HG02884 (cell line): ENCODE measurements around the gene PSMC5.
"Not testable (repeated sequence)": the region's sequence is repeated elsewhere in the genome, so short reads cannot be mapped to it uniquely, and the experiment has no call there.

ENCODE experiments used
- ATAC-seq: cut with Tn5 transposase; IDR thresholded peaks from one replicate; pipeline ENCODE4 v1.9.1; 2021; ENCODE audit warnings: mild to moderate bottlenecking, moderate library complexity; ENCODE audit not compliant: unreplicated experiment

The PSMC5 gene

DNA sequence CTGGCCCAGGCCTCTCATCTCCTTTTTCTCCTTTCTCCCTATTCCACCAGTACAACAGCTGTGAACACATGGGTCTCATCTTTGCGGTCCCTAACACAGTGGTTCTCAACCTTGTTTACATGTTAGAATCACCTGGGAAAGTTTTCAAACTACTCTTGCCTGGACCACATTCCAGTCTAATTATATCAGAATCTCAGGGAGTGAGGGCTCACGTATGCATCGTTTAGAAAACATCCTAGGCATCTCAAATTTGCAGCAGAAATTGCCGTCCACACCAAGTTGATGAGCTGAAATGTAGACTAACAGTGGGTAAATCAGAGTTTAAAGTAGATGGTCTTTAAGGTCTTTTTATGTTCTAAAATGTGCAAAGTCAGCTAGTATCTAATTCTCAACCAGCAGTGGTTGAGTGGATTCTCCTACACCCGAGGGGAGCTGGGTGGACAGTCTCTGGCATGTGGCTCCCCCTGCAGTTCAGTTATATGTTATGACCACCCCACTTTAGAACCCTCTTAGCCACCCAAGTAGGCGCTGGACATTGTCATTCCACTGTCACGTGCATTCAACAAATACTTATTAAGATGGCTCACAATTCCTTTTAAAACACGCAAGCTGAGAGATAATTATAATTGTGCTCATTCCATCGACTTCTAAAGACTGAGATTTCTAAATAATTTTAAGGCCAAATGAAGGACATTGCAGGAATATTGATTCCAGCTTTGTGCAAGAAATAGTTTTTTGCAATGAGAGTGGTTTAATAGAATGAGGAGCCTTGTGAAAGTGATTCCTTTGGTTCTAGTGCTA lies 42.5 kb downstream of the PSMC5 start:
- ATAC-seq: not testable (repeated sequence)

DNA sequence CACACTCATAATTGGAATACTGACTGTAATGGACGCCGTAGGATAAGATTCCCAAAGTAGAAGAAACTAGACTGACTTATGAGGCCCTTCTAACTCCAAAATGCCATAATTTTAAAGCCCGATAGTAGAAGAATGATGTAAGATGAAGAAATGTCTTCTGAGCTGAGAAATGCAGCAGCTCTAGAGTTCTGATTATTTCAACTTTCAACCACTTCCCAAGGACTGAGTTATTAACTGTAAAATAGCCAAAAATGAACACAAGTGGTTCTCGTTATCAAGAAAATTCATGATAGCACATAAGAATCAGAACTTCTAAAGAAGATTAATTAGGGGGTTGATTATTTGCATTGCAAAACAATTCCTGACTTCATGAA lies 43.0 kb downstream of the PSMC5 start:
- ATAC-seq: not testable (repeated sequence)

DNA sequence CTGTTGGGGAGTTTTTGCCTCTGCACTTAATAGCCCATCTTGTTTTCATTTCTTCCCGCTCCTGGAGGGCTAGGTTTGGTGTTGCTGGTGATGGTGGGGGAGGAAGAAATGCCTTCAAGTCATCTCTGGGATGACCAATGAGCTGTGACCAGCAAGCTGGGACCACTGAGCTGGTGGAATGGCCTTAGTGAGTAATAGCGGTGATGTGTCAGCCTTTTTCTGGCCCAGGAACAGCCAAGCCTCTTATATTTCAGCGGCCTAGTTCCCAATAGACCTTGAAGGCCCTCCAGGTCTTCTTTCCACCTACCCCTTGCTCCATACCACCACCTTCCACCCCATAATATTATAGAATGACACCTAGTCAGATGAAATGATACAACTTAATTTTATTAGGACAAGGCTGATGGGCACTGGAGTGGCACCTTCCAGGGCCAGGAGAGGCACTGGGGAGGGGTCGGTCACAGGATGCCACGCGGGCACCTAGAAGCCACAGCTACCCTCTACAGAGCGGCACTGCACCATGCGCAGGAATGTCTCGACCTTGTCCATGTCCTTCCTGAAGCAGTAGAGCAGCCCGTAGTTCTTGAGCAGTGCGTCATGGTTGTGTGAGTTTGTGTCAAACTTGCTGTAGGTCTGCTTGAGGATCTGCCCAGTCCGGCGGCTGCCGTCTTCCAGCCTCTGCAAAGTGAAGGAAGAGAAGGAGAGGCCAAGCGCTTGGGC lies 44.6 kb downstream of the PSMC5 start:
- not testable (repeated sequence) for ATAC-seq

DNA sequence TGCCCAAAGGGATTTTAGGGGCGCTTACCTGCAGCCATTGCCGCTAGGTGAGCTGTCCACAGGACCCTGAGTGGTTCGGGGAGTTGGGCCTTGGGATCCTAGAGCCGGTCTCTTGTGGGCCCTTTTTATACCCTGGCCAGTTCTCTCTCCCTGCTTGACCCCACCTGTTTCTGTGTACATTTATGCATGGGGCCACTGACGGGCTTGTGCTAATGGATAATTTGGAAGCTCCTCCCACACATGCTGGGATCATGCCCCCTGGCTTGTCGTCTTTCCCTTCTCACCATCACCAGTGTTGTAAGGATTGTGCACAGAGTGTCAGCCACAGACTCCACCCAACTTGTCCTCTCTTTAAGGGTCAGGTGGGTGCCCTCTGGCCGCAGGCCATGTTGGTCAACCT lies 46.3 kb downstream of the PSMC5 start, which contains the start of gene CSH2:
TSS of gene CSH2 (minus strand) at position 101 of the 400 bp plus-strand sequence. CDS start at position 38, 63 bp downstream.
- ATAC-seq: not testable (repeated sequence)

DNA sequence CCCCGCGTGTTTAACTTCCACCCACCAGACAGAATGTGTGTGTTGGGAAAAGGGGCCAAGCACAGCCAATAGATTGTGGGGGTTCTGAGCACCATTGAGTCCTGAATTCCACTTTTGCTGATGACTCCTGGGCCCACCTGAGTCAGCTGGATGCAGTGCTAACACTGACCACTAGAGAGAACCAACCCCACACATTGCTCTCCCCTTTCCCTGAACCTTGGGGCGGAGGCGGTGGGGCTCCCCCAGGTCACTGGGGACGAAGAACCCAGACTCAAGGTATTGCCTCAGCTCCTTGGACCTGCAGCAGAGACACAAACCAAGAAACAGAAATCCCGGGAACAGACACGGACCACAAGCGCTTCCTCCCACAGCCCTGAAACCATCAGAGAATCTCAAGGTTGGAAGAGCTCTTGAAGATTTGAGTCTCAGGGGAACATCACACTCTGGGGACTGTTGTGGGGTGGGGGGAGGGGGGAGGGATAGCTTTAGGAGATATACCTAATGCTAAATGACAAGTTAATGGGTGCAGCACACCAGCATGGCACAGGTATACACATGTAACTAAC lies 46.9 kb downstream of the PSMC5 start:
- ATAC-seq: not testable (repeated sequence)

DNA sequence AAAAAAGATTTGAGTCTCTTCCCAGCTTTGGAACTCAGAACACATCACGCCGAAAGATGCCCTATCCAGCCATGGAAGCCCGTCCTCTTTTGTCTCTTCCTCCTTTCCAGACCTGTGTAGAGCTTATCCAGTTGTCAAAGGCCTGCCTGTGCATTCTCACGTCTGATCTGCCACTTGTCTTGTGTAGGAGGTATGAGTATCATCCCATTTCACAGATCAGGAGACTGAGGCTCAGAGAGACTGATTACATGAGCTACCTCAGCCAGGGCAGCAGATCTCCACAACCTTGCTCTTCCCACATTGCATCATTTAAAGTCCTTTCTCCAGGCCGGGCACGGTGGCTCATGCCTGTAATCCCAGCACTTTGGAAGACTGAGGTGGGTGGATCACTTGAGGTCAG lies 47.5 kb downstream of the PSMC5 start:
- not testable (repeated sequence) for ATAC-seq

DNA sequence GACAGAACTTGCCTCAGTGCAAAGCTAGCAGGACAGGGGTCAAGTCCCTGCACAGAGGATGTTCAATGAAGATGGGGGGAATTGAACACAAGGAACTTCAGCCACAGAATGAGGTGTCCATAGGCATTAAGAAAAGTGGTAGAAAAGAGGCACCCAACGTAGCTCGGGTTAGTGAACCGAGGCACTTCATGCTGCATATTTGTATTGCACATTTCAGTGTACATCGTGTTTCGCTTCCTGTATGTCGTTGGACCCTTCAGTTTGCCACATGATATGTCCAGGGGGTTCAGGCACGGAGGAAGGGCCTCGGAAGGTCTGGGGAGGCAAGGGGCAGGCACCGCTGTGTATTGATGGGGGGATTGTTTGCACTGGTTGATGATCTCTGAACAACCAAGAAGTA lies 51.2 kb downstream of the PSMC5 start:
- ATAC-seq: not testable (repeated sequence)

DNA sequence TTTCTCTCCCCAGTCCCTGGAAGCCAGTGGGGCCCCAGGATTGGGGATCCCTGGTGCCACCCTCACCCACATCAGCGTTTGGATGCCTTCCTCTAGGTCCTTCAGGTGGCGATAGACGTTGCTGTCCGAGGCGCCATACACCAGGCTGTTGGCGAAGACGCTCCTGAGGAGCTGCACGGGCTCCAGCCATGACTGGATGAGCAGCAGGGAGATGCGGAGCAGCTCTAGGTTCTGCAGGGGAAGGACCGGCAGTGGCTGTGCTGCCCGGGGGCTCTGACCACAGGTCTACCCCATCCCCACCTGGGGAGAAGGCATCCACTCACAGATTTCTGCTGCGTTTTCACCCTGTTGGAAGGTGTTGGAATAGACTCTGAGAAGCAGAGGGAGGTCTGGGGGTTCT lies 53.5 kb downstream of the PSMC5 start:
- no peak for ATAC-seq

DNA sequence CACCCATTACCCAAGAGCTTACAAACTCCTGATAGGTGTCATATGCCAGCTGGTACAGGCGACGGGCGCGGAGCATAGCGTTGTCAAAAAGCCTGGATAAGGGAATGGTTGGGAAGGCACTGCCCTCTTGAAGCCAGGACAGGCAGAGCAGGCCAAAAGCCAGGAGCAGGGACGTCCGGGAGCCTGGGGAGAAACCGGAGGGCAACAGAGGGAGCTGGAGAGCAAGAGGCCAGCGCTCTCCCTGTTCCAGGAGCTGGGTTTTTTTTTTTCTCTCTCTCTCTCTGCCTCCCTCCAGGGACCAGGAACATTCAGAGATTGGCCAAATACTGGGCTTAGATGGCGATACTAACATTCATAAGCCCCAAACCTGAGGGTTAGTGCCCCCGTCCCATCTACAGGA lies 54.1 kb downstream of the PSMC5 start:
- not testable (repeated sequence) for ATAC-seq
